ENCODE results near the gene ING2. TPM values are rescaled to one million over a fixed set of nuclear protein-coding genes. Genes with fewer than 3 reads are reported as not detected.

The ING2 gene
- total and polyA plus RNA-seq, 2 of the 8 experiments (the other 6 are each of a cell fraction or from before 2014, with no cell fraction given), result 5.1 to 16.1 TPM

DNA sequence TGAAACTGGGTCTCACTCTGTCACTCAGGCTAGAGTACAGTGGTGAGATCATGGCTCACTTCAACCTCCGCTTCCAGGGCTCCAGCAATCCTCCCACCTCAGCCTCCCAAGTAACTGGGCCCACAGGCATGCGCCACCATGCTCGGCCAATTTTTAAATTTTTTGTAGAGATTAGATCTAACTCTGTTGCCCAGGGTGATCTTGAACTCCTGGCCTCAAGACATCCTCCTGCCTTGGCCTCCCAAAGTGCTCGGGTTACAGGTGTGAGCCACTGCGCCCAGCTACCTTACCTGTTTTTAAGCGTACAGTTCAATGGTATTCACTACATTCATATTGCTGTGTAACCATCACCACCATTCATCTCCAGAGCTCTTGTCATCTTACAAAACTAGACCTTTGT is 41.5 kb downstream of the ING2 start:
- FAIRE-seq (no peak), DNase-seq (ENCODE audit: low read depth in 1 of 2, low spot score in 2 of 2) (no peak)
- H4K5ac ChIP-seq (ENCODE audit: insufficient read length, low read depth, low read length), result no peak overlapping the region
- no peak overlapping the region for H3K27ac ChIP-seq (ENCODE audit: low read depth, low read length)
- no peak overlapping the region for H3K56ac ChIP-seq (replicated peaks; ENCODE audit: insufficient read length, low read depth, low read length)
- no peak overlapping the region for H3K18ac ChIP-seq (ENCODE audit: extremely low read depth, low read length)
- H3K4me1 ChIP-seq (replicated peaks in 1 of 4; ENCODE audit: control insufficient read depth in 3 of 4, insufficient read depth in 4 of 4, low read length in 3 of 4), result peaks cover 0 to 3% (median 0%) of the 10 kb centered on the region in 4 experiments; a peak in 4 of 7 replicates
- CTCF ChIA-PET (ENCODE audit: partially characterized antibody), result no interaction called here
- no peaks in the 10 kb centered on the region for H3K79me2 ChIP-seq (ENCODE audit: control insufficient read depth in 1 of 2, insufficient read depth in 2 of 2, low read length in 2 of 2)
- H4K20me1 ChIP-seq (replicated peaks in 1 of 2; ENCODE audit: control insufficient read depth in 1 of 2, insufficient read depth in 2 of 2, low read length in 2 of 2), result no peaks in the 10 kb centered on the region
- no peak overlapping the region for H3K9ac ChIP-seq (replicated peaks in 1 of 4; ENCODE audit: extremely low read depth in 1 of 4, low read depth in 3 of 4, low read length in 3 of 4)
- no peak overlapping the region for H2AK5ac ChIP-seq (ENCODE audit: low read depth, low read length)
- no peak overlapping the region for H3K14ac ChIP-seq (ENCODE audit: insufficient read length)
- no peak overlapping the region for H2BK5ac ChIP-seq (ENCODE audit: low read depth, low read length)
- H2AFZ ChIP-seq (ENCODE audit: low read length), result no peak overlapping the region
- 92% methylated on average over 6 of the region's 6 CpGs; no CpG with 5 or more reads in 1 of the 2 experiments for WGBS, 2 experiments (ENCODE audit: extremely low coverage in 1 of 2, insufficient coverage in 1 of 2, insufficient read length in 1 of 2, insufficient replicate concordance in 2 of 2, low coverage in 1 of 2, low lambda C conversion rate in 2 of 2, missing lambda C conversion rate in 1 of 2)
- no peaks in the 10 kb centered on the region for H3K27me3 ChIP-seq (replicated peaks in 1 of 4; ENCODE audit: control insufficient read depth in 3 of 4, extremely low read depth in 1 of 4, insufficient read depth in 3 of 4, low read length in 3 of 4)
- H2BK12ac ChIP-seq (ENCODE audit: low read depth, low read length), result no peak overlapping the region
- POLR2A ChIA-PET (ENCODE audit: partially characterized antibody), result no interaction called here
- H3K79me1 ChIP-seq (ENCODE audit: low read depth, low read length), result no peaks in the 10 kb centered on the region
- no peak overlapping the region for H3K4me3 ChIP-seq (ENCODE audit: extremely low read depth in 1 of 4, insufficient read depth in 2 of 4, low read depth in 3 of 4, low read length in 4 of 4)
- no peak overlapping the region for H3K23ac ChIP-seq (ENCODE audit: insufficient read length)
- no peak overlapping the region for H4K8ac ChIP-seq (ENCODE audit: extremely low read depth, insufficient read depth, low read length)
- H3K23me2 ChIP-seq (ENCODE audit: low read depth, low read length), result no peaks in the 10 kb centered on the region; the same call in 1 of the 2 replicates
- no peak for TF ChIP-seq TCF12 (IDR thresholded peaks at IDR 0.05; ENCODE audit: low read depth, low read length)
- TF ChIP-seq, protein P1, sequence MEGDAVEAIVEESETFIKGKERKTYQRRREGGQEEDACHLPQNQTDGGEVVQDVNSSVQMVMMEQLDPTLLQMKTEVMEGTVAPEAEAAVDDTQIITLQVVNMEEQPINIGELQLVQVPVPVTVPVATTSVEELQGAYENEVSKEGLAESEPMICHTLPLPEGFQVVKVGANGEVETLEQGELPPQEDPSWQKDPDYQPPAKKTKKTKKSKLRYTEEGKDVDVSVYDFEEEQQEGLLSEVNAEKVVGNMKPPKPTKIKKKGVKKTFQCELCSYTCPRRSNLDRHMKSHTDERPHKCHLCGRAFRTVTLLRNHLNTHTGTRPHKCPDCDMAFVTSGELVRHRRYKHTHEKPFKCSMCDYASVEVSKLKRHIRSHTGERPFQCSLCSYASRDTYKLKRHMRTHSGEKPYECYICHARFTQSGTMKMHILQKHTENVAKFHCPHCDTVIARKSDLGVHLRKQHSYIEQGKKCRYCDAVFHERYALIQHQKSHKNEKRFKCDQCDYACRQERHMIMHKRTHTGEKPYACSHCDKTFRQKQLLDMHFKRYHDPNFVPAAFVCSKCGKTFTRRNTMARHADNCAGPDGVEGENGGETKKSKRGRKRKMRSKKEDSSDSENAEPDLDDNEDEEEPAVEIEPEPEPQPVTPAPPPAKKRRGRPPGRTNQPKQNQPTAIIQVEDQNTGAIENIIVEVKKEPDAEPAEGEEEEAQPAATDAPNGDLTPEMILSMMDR (IDR thresholded peaks at IDR 0.05; ENCODE audit: control extremely low read depth in 1 of 3, insufficient read depth in 1 of 3, low read depth in 1 of 3, low read length in 3 of 3), result no peak
- no peak for TF ChIP-seq RXRA (IDR thresholded peaks at IDR 0.05; ENCODE audit: insufficient read depth, low read depth, low read length)
- no peak for TF ChIP-seq TAF1 (IDR thresholded peaks at IDR 0.05; ENCODE audit: low read depth, low read length)
- TF ChIP-seq BRCA1 (IDR thresholded peaks at IDR 0.05; ENCODE audit: low read depth, low read length), result no peak
- TF ChIP-seq PHF8 (conservative IDR thresholded peaks at IDR 0.05; ENCODE audit: low read depth, low read length), result no peak
- TF ChIP-seq SAP30 (IDR thresholded peaks at IDR 0.05; ENCODE audit: insufficient read depth, insufficient replicate concordance, low read length), result no peak
- TF ChIP-seq SRF (IDR thresholded peaks at IDR 0.05; ENCODE audit: low read depth, low read length), result no peak
- TF ChIP-seq SIN3A (conservative IDR thresholded peaks at IDR 0.05 in 1 of 2, IDR thresholded peaks at IDR 0.05 in 1 of 2; ENCODE audit: low read depth in 1 of 2, low read length in 2 of 2), result no peak
- no peak for TF ChIP-seq KDM5A (IDR thresholded peaks at IDR 0.05; ENCODE audit: low read length)
- no peak overlapping the region for H2BK20ac ChIP-seq (ENCODE audit: low read length)
- no peak overlapping the region for H3K4ac ChIP-seq (replicated peaks; ENCODE audit: insufficient read length, low read depth, low read length)
- no peaks in the 10 kb centered on the region for H3K36me3 ChIP-seq (ENCODE audit: control insufficient read depth in 2 of 4, insufficient read depth in 4 of 4, low read length in 3 of 4)
- no peak overlapping the region for H2BK15ac ChIP-seq (ENCODE audit: low read length)
- H3K9me3 ChIP-seq (ENCODE audit: insufficient read depth in 2 of 2, low read depth in 1 of 2, low read length in 1 of 2), result peaks cover 0 to 4% of the 10 kb centered on the region in 2 experiments; a peak in 1 of 4 replicates
- H4K91ac ChIP-seq (replicated peaks; ENCODE audit: insufficient read length, low read length), result no peak overlapping the region
- no peak overlapping the region for H2BK120ac ChIP-seq (replicated peaks; ENCODE audit: low read depth, low read length)
- no peak overlapping the region for H3K4me2 ChIP-seq (ENCODE audit: insufficient read depth in 1 of 2, low read depth in 2 of 2, low read length in 2 of 2)

Measured in H1 (cell line).